Neuronal stem cell (in vitro differentiated cells): ENCODE measurements around the gene COLEC11.
"Not testable (repeated sequence)": the region's sequence is repeated elsewhere in the genome, so short reads cannot be mapped to it uniquely, and the experiment has no call there.

Source experiments
- DNase-seq: peaks from one replicate; pipeline ENCODE4 v3.0.0-alpha.2; 2013; ENCODE audit warnings: low spot score
- H2AFZ ChIP-seq: one replicate; pipeline ENCODE4 v1.6.1; 2013; ENCODE audit warnings: mild to moderate bottlenecking, low read length, inconsistent platforms
- H2AK5ac ChIP-seq: 2 replicates; pipeline ENCODE4 v1.6.1; 2013; ENCODE audit warnings: low read depth, mild to moderate bottlenecking, inconsistent platforms, low read length, moderate library complexity, mixed read lengths
- H2BK120ac ChIP-seq: 2 replicates; pipeline ENCODE4 v1.6.1; 2013; ENCODE audit warnings: low read depth, mild to moderate bottlenecking, inconsistent platforms, low read length, moderate library complexity, mixed read lengths
- H2BK12ac ChIP-seq: one replicate; pipeline ENCODE4 v1.6.1; 2013; ENCODE audit warnings: low read length, inconsistent platforms
- H2BK15ac ChIP-seq: 2 replicates; pipeline ENCODE4 v1.6.1; 2013; ENCODE audit warnings: mild to moderate bottlenecking, low read length, inconsistent platforms, mixed read lengths
- H2BK5ac ChIP-seq: one replicate; pipeline ENCODE4 v1.6.1; 2013; ENCODE audit warnings: inconsistent platforms, mild to moderate bottlenecking, low read length, moderate library complexity
- H3K14ac ChIP-seq: one replicate; pipeline ENCODE4 v1.6.1; 2013; ENCODE audit warnings: low read length, inconsistent platforms
- H3K18ac ChIP-seq: 2 replicates; pipeline ENCODE4 v1.6.1; 2013; ENCODE audit warnings: low read length, inconsistent platforms
- H3K23ac ChIP-seq: 2 replicates; pipeline ENCODE4 v1.6.1; 2013; ENCODE audit warnings: low read depth, mild to moderate bottlenecking, mixed read lengths, low read length, inconsistent platforms; ENCODE audit not compliant: poor library complexity
- H3K27ac ChIP-seq: replicated peaks from 3 replicates; pipeline ENCODE4 v1.5.1; 2013; ENCODE audit warnings: low read length, inconsistent platforms
- H3K27me3 ChIP-seq, 3 experiments: 2 replicates each; pipeline ENCODE4 v1.6.1; 2013; ENCODE audit warnings: low read length in 3 of 3, mild to moderate bottlenecking in 2 of 3, inconsistent platforms in 1 of 3, low read depth in 1 of 3, mixed read lengths in 1 of 3, moderate library complexity in 1 of 3; ENCODE audit not compliant: control insufficient read depth in 3 of 3, insufficient read depth in 3 of 3
- H3K36me3 ChIP-seq, 2 donors: replicated peaks in 1 of 2; 2 replicates each; pipeline ENCODE4 v1.6.1; 2013; ENCODE audit warnings: low read length in 2 of 2; ENCODE audit not compliant: control insufficient read depth in 2 of 2, insufficient read depth in 2 of 2
- H3K4ac ChIP-seq: 2 replicates; pipeline ENCODE4 v1.6.1; 2013; ENCODE audit warnings: inconsistent platforms, mild to moderate bottlenecking, low read length, moderate library complexity
- H3K4me1 ChIP-seq, 2 donors: 1 replicate in 1 of 2; 2 replicates in 1 of 2; pipeline ENCODE4 v1.6.1; 2013; ENCODE audit warnings: low read length in 2 of 2, low read depth in 1 of 2; ENCODE audit not compliant: control insufficient read depth in 2 of 2, insufficient read depth in 1 of 2
- H3K4me2 ChIP-seq: one replicate; pipeline ENCODE4 v1.6.1; 2013; ENCODE audit warnings: mild to moderate bottlenecking, low read length, inconsistent platforms; ENCODE audit not compliant: insufficient read depth, poor library complexity, severe bottlenecking
- H3K4me3 ChIP-seq, 2 donors: 2 replicates each; pipeline ENCODE4 v1.5.1; 2013; ENCODE audit warnings: low read length in 2 of 2, mild to moderate bottlenecking in 2 of 2, inconsistent platforms in 1 of 2, moderate library complexity in 1 of 2
- H3K79me1 ChIP-seq: one replicate; pipeline ENCODE4 v1.6.1; 2013; ENCODE audit warnings: low read depth, mild to moderate bottlenecking, inconsistent platforms, low read length, moderate library complexity
- H3K9ac ChIP-seq: one replicate; pipeline ENCODE4 v1.6.1; 2013; ENCODE audit warnings: mild to moderate bottlenecking, low read depth, low read length, inconsistent platforms; ENCODE audit not compliant: poor library complexity
- H3K9me3 ChIP-seq, 2 donors: replicated peaks in 1 of 2; 2 replicates each; pipeline versions ENCODE3 to v1.6.1; 2013; ENCODE audit warnings: low read length in 2 of 2, mild to moderate bottlenecking in 2 of 2, inconsistent platforms in 1 of 2, low read depth in 1 of 2, mixed read lengths in 1 of 2, moderate library complexity in 1 of 2; ENCODE audit not compliant: control insufficient read depth in 2 of 2, insufficient read depth in 1 of 2
- H4K8ac ChIP-seq: one replicate; pipeline ENCODE4 v1.6.1; 2013; ENCODE audit warnings: low read depth, mild to moderate bottlenecking, inconsistent platforms, low read length, moderate library complexity
- H4K91ac ChIP-seq: one replicate; pipeline ENCODE4 v1.6.1; 2013; ENCODE audit warnings: low read length, low read depth, mild to moderate bottlenecking, inconsistent platforms; ENCODE audit not compliant: poor library complexity
- WGBS, 2 donors: extraction: QIAGEN DNeasy Blood & Tissue Kit; methylation state at CpG; one replicate each; pipeline ENCODE4 v1.1.7; 2013; ENCODE audit warnings: missing lambda C conversion rate in 2 of 2, mixed read lengths in 1 of 2; ENCODE audit not compliant: insufficient read length in 2 of 2, insufficient replicate concordance in 1 of 2; ENCODE audit errors: extremely low coverage in 2 of 2; 5-methylcytosine and 5-hydroxymethylcytosine counted together

COLEC11 gene

DNA sequence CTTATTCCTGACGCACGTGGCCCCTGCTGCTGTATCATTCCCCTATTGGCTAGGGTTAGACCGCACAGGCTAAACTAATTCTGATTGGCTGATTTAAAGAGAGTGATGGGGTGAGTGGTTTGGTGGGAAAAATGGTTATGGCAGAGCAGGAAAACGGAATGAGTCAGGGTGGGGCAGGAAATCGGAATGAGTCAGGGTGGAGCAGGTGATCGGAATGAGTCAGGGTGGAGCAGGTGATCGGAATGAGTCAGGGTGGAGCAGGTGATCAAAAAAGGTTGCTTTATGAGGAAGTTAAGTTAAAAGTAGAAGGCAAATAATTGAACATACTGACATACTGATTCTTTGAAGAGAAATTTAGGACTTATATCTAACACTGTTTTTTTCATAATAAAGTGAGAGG is 65.7 kb downstream of the COLEC11 start:
- not testable (repeated sequence) for H2BK5ac ChIP-seq, H2BK12ac ChIP-seq, H2AK5ac ChIP-seq, H3K27me3 ChIP-seq, H2BK15ac ChIP-seq, H3K27ac ChIP-seq, H4K8ac ChIP-seq, H3K4me2 ChIP-seq, H3K9me3 ChIP-seq, H3K4me3 ChIP-seq, H2AFZ ChIP-seq, H3K36me3 ChIP-seq, H2BK120ac ChIP-seq, H3K79me1 ChIP-seq, H4K91ac ChIP-seq, DNase-seq, H3K23ac ChIP-seq, H3K4ac ChIP-seq, H3K14ac ChIP-seq, H3K18ac ChIP-seq
- Histone ChIP-seq H3K4me1 (peaks cover 4 to 17% of the 10 kb centered on the region in 2 donors), H3K9ac (peak overlapping the region; percentile 18)
- WGBS, 2 donors = no CpG with 5 or more reads among the region's 7 CpGs

DNA sequence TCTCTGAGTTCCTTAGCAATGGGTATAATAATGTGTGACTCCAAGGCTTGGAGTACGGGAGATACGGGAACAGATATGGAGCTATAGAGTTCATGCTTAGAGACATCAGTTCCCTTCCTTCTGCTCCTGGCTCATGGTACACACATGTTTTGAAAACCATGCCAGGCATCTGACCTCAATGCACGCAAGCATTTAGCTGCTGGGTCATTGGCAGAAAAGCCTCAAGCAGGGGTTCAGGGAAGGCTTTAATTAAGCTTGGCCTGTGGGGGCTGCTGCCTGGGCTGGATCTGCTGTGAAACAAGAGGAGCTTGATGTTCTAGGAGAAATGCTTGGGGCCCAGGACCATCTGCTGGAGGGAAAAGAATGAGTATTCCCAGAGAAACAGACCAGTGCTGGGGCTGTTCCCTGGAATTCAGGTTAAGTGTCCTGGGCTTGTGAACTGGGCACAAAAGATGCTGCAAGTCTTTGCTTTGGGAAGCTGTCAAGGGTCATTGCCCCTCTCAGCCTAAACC is 66.3 kb downstream of the COLEC11 start:
- Histone ChIP-seq H3K4me3 (no peak overlapping the region), H2BK12ac (no peak overlapping the region), H3K23ac (no peak overlapping the region), H4K91ac (no peak overlapping the region), H3K79me1 (no peaks in the 10 kb centered on the region), H3K9ac (no peak overlapping the region), H3K4ac (no peak overlapping the region), H3K4me1 (peaks cover 4 to 17% of the 10 kb centered on the region in 2 donors), H3K27me3 (no peaks in the 10 kb centered on the region), H3K18ac (no peak overlapping the region), H2BK5ac (no peak overlapping the region), H3K36me3 (no peaks in the 10 kb centered on the region), H3K4me2 (no peak overlapping the region), H2AFZ (no peak overlapping the region), H4K8ac (no peak overlapping the region), H2BK120ac (no peak overlapping the region), H3K14ac (no peak overlapping the region), H2BK15ac (no peak overlapping the region), H2AK5ac (no peak overlapping the region), H3K27ac (no peak overlapping the region), H3K9me3 (no peaks in the 10 kb centered on the region)
- no peak for DNase-seq
- no CpG with 5 or more reads among the region's 3 CpGs for WGBS, 2 donors

DNA sequence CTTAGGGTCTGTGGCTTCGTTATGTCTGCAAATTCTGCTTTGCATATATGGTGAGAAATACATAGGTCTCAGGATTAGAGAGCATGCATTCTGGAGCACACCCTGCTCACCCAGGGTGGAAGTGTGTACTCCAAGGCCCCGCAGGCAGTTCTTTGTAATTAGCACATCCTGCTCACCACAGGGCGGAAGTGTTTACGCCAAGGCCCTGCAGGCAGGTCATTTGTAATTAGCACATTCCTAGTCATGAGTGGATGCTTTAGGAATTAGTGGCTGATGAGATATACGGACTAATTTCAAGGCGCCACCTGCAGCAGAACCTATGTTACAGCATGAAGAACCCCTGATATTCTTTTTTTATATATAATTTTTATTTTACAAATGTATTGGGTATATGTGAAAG is 67.3 kb downstream of the COLEC11 start:
- DNase-seq = no peak
- WGBS, 2 donors = no CpG with 5 or more reads among the region's 6 CpGs
- Histone ChIP-seq H2AFZ (peak overlapping the region; percentile 39), H3K4me3 (no peak overlapping the region), H2BK15ac (no peak overlapping the region), H3K79me1 (no peaks in the 10 kb centered on the region), H3K23ac (no peak overlapping the region), H4K91ac (no peak overlapping the region), H3K4ac (no peak overlapping the region), H3K4me1 (peaks cover 4 to 12% of the 10 kb centered on the region in 2 donors), H3K9ac (no peak overlapping the region), H3K9me3 (no peaks in the 10 kb centered on the region), H3K27me3 (no peaks in the 10 kb centered on the region), H3K18ac (no peak overlapping the region), H2BK5ac (no peak overlapping the region), H3K27ac (no peak overlapping the region), H3K4me2 (no peak overlapping the region), H3K14ac (no peak overlapping the region), H2AK5ac (no peak overlapping the region), H4K8ac (no peak overlapping the region), H2BK12ac (no peak overlapping the region), H3K36me3 (no peaks in the 10 kb centered on the region), H2BK120ac (no peak overlapping the region)

DNA sequence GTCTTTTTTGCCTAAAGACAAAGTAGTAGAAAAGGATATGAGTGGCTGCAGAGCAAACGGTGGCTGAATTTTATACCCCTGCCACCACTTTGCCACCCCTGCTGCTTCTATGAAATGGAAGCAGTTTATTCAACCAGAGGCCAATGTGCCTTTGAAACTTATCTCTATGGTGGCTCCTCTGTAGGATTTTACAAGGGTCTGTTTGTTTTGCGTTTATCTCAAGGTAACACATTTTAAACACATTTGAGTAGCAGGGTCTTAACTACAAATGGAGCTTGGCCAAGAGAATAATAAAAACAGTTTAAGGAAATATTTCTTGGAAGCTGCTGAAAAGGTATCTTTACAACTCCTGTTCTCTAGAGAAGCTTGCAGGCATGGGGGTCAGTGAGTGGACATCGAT is 69.2 kb downstream of the COLEC11 start:
- H2AFZ ChIP-seq = no peak overlapping the region
- H3K79me1 ChIP-seq = no peaks in the 10 kb centered on the region
- no peak overlapping the region for H2BK5ac ChIP-seq
- no peak overlapping the region for H4K91ac ChIP-seq
- H2BK120ac ChIP-seq = no peak overlapping the region
- no peak overlapping the region for H3K4ac ChIP-seq
- WGBS, 2 donors = no CpG with 5 or more reads among the region's 3 CpGs
- no peak overlapping the region for H2BK15ac ChIP-seq
- H3K23ac ChIP-seq = no peak overlapping the region
- no peak overlapping the region for H2AK5ac ChIP-seq
- no peak overlapping the region for H3K9ac ChIP-seq
- H3K9me3 ChIP-seq = no peaks in the 10 kb centered on the region
- H3K36me3 ChIP-seq = no peaks in the 10 kb centered on the region
- DNase-seq = no peak
- no peak overlapping the region for H4K8ac ChIP-seq
- no peak overlapping the region for H3K4me2 ChIP-seq
- no peak overlapping the region for H2BK12ac ChIP-seq
- H3K14ac ChIP-seq = no peak overlapping the region
- H3K27ac ChIP-seq = no peak overlapping the region
- no peak overlapping the region for H3K4me3 ChIP-seq
- H3K27me3 ChIP-seq = no peaks in the 10 kb centered on the region
- H3K4me1 ChIP-seq = peaks cover 4 to 5% of the 10 kb centered on the region in 2 donors
- H3K18ac ChIP-seq = no peak overlapping the region
